IPS DF 6.9 (cell line): Measurements from ENCODE around the gene TM9SF2.

Experiments
- DNase-seq: peaks from one replicate; pipeline ENCODE4 v3.0.0-alpha.2; 2013; ENCODE audit warnings: low read depth, low spot score
- H3K27ac ChIP-seq: one replicate; pipeline ENCODE4 v1.5.1; 2013; ENCODE audit warnings: low read length, control low read depth
- H3K27me3 ChIP-seq: 2 replicates; pipeline ENCODE4 v1.6.1; 2013; ENCODE audit warnings: mild to moderate bottlenecking, low read length; ENCODE audit not compliant: control insufficient read depth, insufficient read depth
- H3K36me3 ChIP-seq: 2 replicates; pipeline ENCODE4 v1.6.1; 2013; ENCODE audit warnings: low read length; ENCODE audit not compliant: control insufficient read depth, insufficient read depth
- H3K4me1 ChIP-seq: 2 replicates; pipeline ENCODE4 v1.6.1; 2013; ENCODE audit warnings: low read length; ENCODE audit not compliant: control insufficient read depth, insufficient read depth
- H3K4me3 ChIP-seq: 2 replicates; pipeline ENCODE4 v1.5.1; 2013; ENCODE audit warnings: mild to moderate bottlenecking, low read length
- H3K9me3 ChIP-seq: 2 replicates; pipeline ENCODE4 v1.6.1; 2013; ENCODE audit warnings: low read length, inconsistent platforms; ENCODE audit not compliant: control insufficient read depth, insufficient read depth
- WGBS: extraction: QIAGEN DNeasy Blood & Tissue Kit; methylation state at CpG from one replicate; pipeline ENCODE4 v1.1.7; 2013; ENCODE audit warnings: mixed read lengths, missing lambda C conversion rate; ENCODE audit not compliant: insufficient read length, insufficient coverage; 5-methylcytosine and 5-hydroxymethylcytosine counted together

The TM9SF2 gene

GRCh38 chr13:99495466-99496183, 5.6 kb upstream of the TM9SF2 start:
- Histone ChIP-seq H3K27ac (no peak overlapping the region), H3K36me3 (no peaks in the 10 kb centered on the region), H3K4me1 (0 out of 2 replicates have a peak, but pooled peaks cover 2% of the 10 kb centered on the region), H3K9me3 (no peaks in the 10 kb centered on the region), H3K27me3 (no peaks in the 10 kb centered on the region), H3K4me3 (no peak overlapping the region)
- no CpG with 5 or more reads among the region's 8 CpGs for WGBS
- DNase-seq, result no peak

GRCh38 chr13:99496184-99497142, 4.8 kb upstream of the TM9SF2 start:
- WGBS, result no CpG with 5 or more reads among the region's 12 CpGs
- no peak overlapping the region for H3K4me3 ChIP-seq
- 0 out of 2 replicates have a peak, but pooled peaks cover 2% of the 10 kb centered on the region for H3K4me1 ChIP-seq
- H3K9me3 ChIP-seq, result no peaks in the 10 kb centered on the region
- no peak for DNase-seq
- no peak overlapping the region for H3K27ac ChIP-seq
- H3K27me3 ChIP-seq, result no peaks in the 10 kb centered on the region
- H3K36me3 ChIP-seq, result no peaks in the 10 kb centered on the region

- no CpG with 5 or more reads among the region's 50 CpGs for WGBS
- no peaks in the 10 kb centered on the region for H3K27me3 ChIP-seq
- H3K27ac ChIP-seq, result no peak overlapping the region
- peak overlapping the region; percentile 37; the same call in 1 of the 2 replicates for H3K4me3 ChIP-seq
- H3K36me3 ChIP-seq, result no peaks in the 10 kb centered on the region
- H3K4me1 ChIP-seq, result 0 out of 2 replicates have a peak, but pooled peaks cover 2% of the 10 kb centered on the region
- peak; percentile 97 for DNase-seq
- no peaks in the 10 kb centered on the region for H3K9me3 ChIP-seq
These were observed 2.8 kb upstream of the TM9SF2 start for GRCh38 chr13:99498171-99499161.

- Histone ChIP-seq H3K27ac (no peak overlapping the region), H3K4me1 (0 out of 2 replicates have a peak, but pooled peaks cover 2% of the 10 kb centered on the region), H3K36me3 (no peaks in the 10 kb centered on the region), H3K27me3 (no peaks in the 10 kb centered on the region), H3K9me3 (no peaks in the 10 kb centered on the region), H3K4me3 (peak overlapping the region; percentile 88; the same call in 1 of the 2 replicates)
- WGBS, result no CpG with 5 or more reads among the region's 9 CpGs
- no peak for DNase-seq
These were observed 461 bp upstream of the TM9SF2 start for GRCh38 chr13:99500839-99501183.

GRCh38 chr13:99501848-99502301, 603 bp downstream of the TM9SF2 start:
- Histone ChIP-seq H3K27me3 (no peaks in the 10 kb centered on the region), H3K27ac (no peak overlapping the region), H3K36me3 (no peaks in the 10 kb centered on the region), H3K4me3 (peak overlapping the region; percentile 88), H3K4me1 (0 out of 2 replicates have a peak, but pooled peaks cover 2% of the 10 kb centered on the region), H3K9me3 (no peaks in the 10 kb centered on the region)
- no CpG with 5 or more reads among the region's 18 CpGs for WGBS
- DNase-seq, result no peak

- no peak overlapping the region for H3K4me3 ChIP-seq
- H3K36me3 ChIP-seq, result no peaks in the 10 kb centered on the region
- no peaks in the 10 kb centered on the region for H3K9me3 ChIP-seq
- no peaks in the 10 kb centered on the region for H3K4me1 ChIP-seq
- no peaks in the 10 kb centered on the region for H3K27me3 ChIP-seq
- H3K27ac ChIP-seq, result no peak overlapping the region
- WGBS, result no CpG with 5 or more reads among the region's 2 CpGs
- DNase-seq, result no peak
These were observed 4.6 kb downstream of the TM9SF2 start for GRCh38 chr13:99505814-99506269.

- Histone ChIP-seq H3K27ac (no peak overlapping the region), H3K36me3 (no peaks in the 10 kb centered on the region), H3K27me3 (no peaks in the 10 kb centered on the region), H3K4me1 (no peaks in the 10 kb centered on the region), H3K4me3 (no peak overlapping the region), H3K9me3 (no peaks in the 10 kb centered on the region)
- no peak for DNase-seq
- no CpG with 5 or more reads among the region's 2 CpGs for WGBS
These were observed 5.4 kb downstream of the TM9SF2 start for GRCh38 chr13:99506634-99507033.

- H3K4me1 ChIP-seq, result no peaks in the 10 kb centered on the region
- WGBS, result no CpG with 5 or more reads among the region's 3 CpGs
- no peaks in the 10 kb centered on the region for H3K36me3 ChIP-seq
- H3K4me3 ChIP-seq, result no peak overlapping the region
- no peaks in the 10 kb centered on the region for H3K9me3 ChIP-seq
- no peaks in the 10 kb centered on the region for H3K27me3 ChIP-seq
- DNase-seq, result no peak
- no peak overlapping the region for H3K27ac ChIP-seq
These were observed 5.8 kb downstream of the TM9SF2 start for GRCh38 chr13:99507054-99507453.

GRCh38 chr13:99507551-99507950, 6.3 kb downstream of the TM9SF2 start:
- H3K9me3 ChIP-seq, result no peaks in the 10 kb centered on the region
- H3K4me1 ChIP-seq, result no peaks in the 10 kb centered on the region
- no peaks in the 10 kb centered on the region for H3K36me3 ChIP-seq
- DNase-seq, result no peak
- H3K27ac ChIP-seq, result no peak overlapping the region
- H3K27me3 ChIP-seq, result no peaks in the 10 kb centered on the region
- no CpG with 5 or more reads among the region's 3 CpGs for WGBS
- H3K4me3 ChIP-seq, result no peak overlapping the region
